ENCODE data around the gene BCR. TPM values are rescaled to one million over a fixed set of nuclear protein-coding genes. Genes with fewer than 3 reads are reported as not detected.

BCR gene
- total RNA-seq, 1 experiment from 2014 or later: 77.0 TPM

GRCh38 chr22:23218053-23218866, 38.0 kb downstream of the BCR start:
- no peak overlapping the region for H3T11ph ChIP-seq (ENCODE audit: low read length)
- H3K79me1 ChIP-seq (ENCODE audit: insufficient read depth, low read depth, low read length, poor library complexity, severe bottlenecking): peaks cover 22% of the 10 kb centered on the region
- WGBS (ENCODE audit: extremely low coverage, insufficient read length, low lambda C conversion rate): no CpG with 5 or more reads among the region's 12 CpGs
- H3K4ac ChIP-seq (ENCODE audit: low read depth, low read length): no peak overlapping the region
- no peak overlapping the region for H3K56ac ChIP-seq (ENCODE audit: insufficient read length, low read depth, low read length)
- H2BK15ac ChIP-seq (ENCODE audit: low read depth, low read length): no peak overlapping the region
- H2BK12ac ChIP-seq (ENCODE audit: insufficient read length, low read depth, low read length): no peak overlapping the region
- no peaks in the 10 kb centered on the region for H3K9me3 ChIP-seq (ENCODE audit: control insufficient read depth, low read depth, low read length)
- no peak overlapping the region for H2BK20ac ChIP-seq (ENCODE audit: low read depth, low read length, poor library complexity, severe bottlenecking)
- H2BK120ac ChIP-seq (ENCODE audit: low read depth, low read length, poor library complexity, severe bottlenecking): no peak overlapping the region
- H4K20me1 ChIP-seq (ENCODE audit: control insufficient read depth, insufficient read depth, insufficient read length): no peaks in the 10 kb centered on the region
- H3K23me2 ChIP-seq (ENCODE audit: insufficient read length, low read depth, low read length, poor library complexity, severe bottlenecking): no peaks in the 10 kb centered on the region
- no peak for DNase-seq
- H3K27ac Mint-ChIP-seq: peak overlapping the region; percentile 72 to 94 (median 90); a peak in 6 of 7 replicates
- peaks cover 79 to 83% of the 10 kb centered on the region in 2 experiments for H3K4me1 Mint-ChIP-seq
- peak overlapping the region; percentile 29 for H3K18ac ChIP-seq (ENCODE audit: insufficient read length, low read depth, low read length)
- no peak overlapping the region for H2AFZ ChIP-seq (ENCODE audit: low read length)
- no peak overlapping the region for H3K23ac ChIP-seq (ENCODE audit: insufficient read length, low read depth, low read length)
- H2AK5ac ChIP-seq (ENCODE audit: insufficient read length, low read length): no peak overlapping the region
- no peak overlapping the region for H3K27ac ChIP-seq (ENCODE audit: insufficient read length, low read depth, low read length)
- no peaks in the 10 kb centered on the region for H3K27me3 Mint-ChIP-seq (ENCODE audit: low read depth)
- no peaks in the 10 kb centered on the region for H3K9me3 Mint-ChIP-seq
- no peak overlapping the region for H3K4me2 ChIP-seq (ENCODE audit: insufficient read depth, insufficient read length, low read length)
- H3K79me2 ChIP-seq (ENCODE audit: insufficient read depth, low read length): peaks cover 67% of the 10 kb centered on the region
- H3K27me3 ChIP-seq (ENCODE audit: insufficient read depth, low read length): no peaks in the 10 kb centered on the region
- H4K91ac ChIP-seq (ENCODE audit: insufficient read length, low read depth, low read length): no peak overlapping the region
- H2BK5ac ChIP-seq (ENCODE audit: insufficient read length, low read length): no peak overlapping the region
- no peak overlapping the region for H3K9ac ChIP-seq (ENCODE audit: extremely low read depth, insufficient read length, low read length)
- no peak overlapping the region for H4K8ac ChIP-seq (replicated peaks; ENCODE audit: insufficient read length, low read depth, low read length)
- no peak overlapping the region; the same call in 1 of the 2 replicates for H3K14ac ChIP-seq (ENCODE audit: insufficient read depth, low read length)
- H3K4me3 Mint-ChIP-seq: peak overlapping the region in 1 of 2 experiments; percentile 59; a peak in 2 of 5 replicates
- H3K36me3 Mint-ChIP-seq (ENCODE audit: insufficient read depth in 1 of 3, low read depth in 3 of 3): no peaks in the 10 kb centered on the region; a peak in 1 of 7 replicates
- no peak overlapping the region for H4K5ac ChIP-seq (ENCODE audit: insufficient read length, low read depth, low read length)
- TF ChIP-seq, protein P1, sequence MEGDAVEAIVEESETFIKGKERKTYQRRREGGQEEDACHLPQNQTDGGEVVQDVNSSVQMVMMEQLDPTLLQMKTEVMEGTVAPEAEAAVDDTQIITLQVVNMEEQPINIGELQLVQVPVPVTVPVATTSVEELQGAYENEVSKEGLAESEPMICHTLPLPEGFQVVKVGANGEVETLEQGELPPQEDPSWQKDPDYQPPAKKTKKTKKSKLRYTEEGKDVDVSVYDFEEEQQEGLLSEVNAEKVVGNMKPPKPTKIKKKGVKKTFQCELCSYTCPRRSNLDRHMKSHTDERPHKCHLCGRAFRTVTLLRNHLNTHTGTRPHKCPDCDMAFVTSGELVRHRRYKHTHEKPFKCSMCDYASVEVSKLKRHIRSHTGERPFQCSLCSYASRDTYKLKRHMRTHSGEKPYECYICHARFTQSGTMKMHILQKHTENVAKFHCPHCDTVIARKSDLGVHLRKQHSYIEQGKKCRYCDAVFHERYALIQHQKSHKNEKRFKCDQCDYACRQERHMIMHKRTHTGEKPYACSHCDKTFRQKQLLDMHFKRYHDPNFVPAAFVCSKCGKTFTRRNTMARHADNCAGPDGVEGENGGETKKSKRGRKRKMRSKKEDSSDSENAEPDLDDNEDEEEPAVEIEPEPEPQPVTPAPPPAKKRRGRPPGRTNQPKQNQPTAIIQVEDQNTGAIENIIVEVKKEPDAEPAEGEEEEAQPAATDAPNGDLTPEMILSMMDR (conservative IDR thresholded peaks at IDR 0.05): no peak
- peaks cover 18% of the 10 kb centered on the region; the same call in 1 of the 2 replicates for H3K4me1 ChIP-seq (ENCODE audit: insufficient read depth, low read length)
